ENCODE measurements around the gene CACNG3. TPM values are rescaled to one million over a fixed set of nuclear protein-coding genes. Genes with fewer than 3 reads are reported as not detected.
"Not testable (repeated sequence)": the region's sequence is repeated elsewhere in the genome, so short reads cannot be mapped to it uniquely, and the experiment has no call there.

The CACNG3 gene
- total RNA-seq, 1 donor from 2014 or later, result not detected

DNA sequence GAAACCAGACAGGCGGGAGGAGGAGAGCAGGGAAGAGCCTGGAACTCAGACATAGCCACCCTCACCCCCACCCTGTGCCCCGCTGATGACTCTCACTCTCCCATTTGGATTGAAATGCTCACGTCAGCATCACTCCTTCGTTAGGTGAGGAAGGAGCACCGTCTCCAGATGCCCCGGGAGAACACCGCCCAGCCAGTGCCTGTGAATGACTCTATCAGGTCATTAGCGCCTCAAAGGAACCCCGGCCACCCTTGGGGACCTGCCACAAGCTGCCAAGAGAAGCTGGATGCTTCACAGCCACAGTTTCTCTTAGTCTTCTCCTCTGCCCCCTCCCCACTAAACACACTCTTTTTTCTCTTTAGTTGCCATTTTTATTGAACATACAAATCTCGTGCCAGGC, 66.0 kb downstream of the CACNG3 start:
- no peak for DNase-seq (ENCODE audit: low read depth)
- no peak overlapping the region for H3K4me3 ChIP-seq (ENCODE audit: low read depth, low read length)
- TF ChIP-seq, protein P1, sequence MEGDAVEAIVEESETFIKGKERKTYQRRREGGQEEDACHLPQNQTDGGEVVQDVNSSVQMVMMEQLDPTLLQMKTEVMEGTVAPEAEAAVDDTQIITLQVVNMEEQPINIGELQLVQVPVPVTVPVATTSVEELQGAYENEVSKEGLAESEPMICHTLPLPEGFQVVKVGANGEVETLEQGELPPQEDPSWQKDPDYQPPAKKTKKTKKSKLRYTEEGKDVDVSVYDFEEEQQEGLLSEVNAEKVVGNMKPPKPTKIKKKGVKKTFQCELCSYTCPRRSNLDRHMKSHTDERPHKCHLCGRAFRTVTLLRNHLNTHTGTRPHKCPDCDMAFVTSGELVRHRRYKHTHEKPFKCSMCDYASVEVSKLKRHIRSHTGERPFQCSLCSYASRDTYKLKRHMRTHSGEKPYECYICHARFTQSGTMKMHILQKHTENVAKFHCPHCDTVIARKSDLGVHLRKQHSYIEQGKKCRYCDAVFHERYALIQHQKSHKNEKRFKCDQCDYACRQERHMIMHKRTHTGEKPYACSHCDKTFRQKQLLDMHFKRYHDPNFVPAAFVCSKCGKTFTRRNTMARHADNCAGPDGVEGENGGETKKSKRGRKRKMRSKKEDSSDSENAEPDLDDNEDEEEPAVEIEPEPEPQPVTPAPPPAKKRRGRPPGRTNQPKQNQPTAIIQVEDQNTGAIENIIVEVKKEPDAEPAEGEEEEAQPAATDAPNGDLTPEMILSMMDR (conservative IDR thresholded peaks at IDR 0.05; ENCODE audit: low read depth, low read length), result no peak

DNA sequence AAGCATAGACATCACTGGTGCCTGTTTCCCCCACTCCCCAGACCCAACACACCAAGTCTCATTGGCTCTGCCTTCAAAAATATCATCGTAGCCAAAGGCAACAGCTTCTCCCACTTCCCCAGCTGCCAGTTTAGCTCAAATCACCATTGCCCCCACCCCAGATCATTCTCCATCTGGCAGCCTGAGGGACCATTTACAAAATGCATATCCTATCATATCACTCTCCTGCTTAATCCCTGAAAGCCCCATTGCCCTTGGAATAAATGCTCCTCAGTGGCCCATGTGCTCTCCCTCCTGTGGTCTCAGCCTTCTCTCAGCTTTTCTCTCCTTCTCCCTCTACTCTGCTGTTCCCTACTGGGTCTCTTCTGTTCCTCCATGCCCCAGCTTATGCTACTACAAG, 68.3 kb downstream of the CACNG3 start:
- TF ChIP-seq, protein P1 (conservative IDR thresholded peaks at IDR 0.05; ENCODE audit: low read depth, low read length), result no peak
- no peak for DNase-seq (ENCODE audit: low read depth)
- H3K4me3 ChIP-seq (ENCODE audit: low read depth, low read length), result no peak overlapping the region

DNA sequence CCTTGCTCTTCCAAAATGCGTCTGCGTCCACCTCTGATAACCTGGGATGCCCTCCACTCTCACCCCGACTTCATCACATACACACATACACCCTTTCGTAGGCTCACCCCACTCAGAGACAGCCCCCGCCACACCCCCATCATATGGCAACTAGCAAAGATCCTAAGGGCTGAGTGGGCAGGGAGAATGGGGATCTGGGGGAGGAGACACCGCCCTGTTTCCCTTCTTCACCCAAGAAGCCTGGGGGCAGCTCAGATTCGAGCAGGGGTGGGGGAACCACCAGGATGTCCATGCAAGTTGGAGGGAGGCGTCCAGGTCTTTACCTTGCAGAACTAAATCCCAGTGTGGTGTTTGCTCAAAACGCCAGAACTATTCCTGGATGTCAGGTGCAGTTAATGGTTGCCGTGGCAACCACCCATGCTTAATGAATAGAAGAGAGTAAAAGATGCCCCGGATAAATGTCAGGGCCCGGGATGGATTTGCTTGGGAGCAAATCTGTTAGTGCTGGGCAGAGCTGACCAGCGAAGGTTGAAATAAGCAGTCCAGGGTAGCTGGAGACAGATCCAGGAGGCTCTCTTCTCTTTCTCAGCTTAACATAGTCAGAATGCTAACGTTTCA, 72.8 kb downstream of the CACNG3 start:
- DNase-seq (ENCODE audit: low read depth), result no peak
- H3K4me3 ChIP-seq (ENCODE audit: low read depth, low read length), result no peak overlapping the region
- TF ChIP-seq, protein P1 (conservative IDR thresholded peaks at IDR 0.05; ENCODE audit: low read depth, low read length), result no peak

DNA sequence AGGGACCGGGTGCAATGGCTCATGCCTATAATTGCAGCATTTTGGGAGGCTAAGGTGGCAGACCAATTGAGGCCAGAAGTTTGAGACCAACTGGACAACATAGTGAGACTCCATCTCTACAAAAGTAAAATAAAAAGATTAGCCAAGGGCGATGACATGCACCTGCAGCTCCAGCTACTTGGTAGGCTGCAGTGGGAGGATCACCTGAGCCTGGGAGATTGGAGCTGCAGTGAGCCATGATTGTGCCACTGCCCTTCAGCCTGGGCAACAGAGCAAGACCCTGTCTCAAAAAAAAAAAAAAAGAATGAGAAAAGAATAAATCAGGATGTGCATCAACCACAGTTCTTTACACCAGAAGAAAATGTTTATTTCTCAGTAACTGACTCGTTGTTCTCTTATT, 76.0 kb downstream of the CACNG3 start:
- TF ChIP-seq, protein P1 (conservative IDR thresholded peaks at IDR 0.05; ENCODE audit: low read depth, low read length), result no peak
- H3K4me3 ChIP-seq (ENCODE audit: low read depth, low read length), result no peak overlapping the region
- no peak for DNase-seq (ENCODE audit: low read depth)

DNA sequence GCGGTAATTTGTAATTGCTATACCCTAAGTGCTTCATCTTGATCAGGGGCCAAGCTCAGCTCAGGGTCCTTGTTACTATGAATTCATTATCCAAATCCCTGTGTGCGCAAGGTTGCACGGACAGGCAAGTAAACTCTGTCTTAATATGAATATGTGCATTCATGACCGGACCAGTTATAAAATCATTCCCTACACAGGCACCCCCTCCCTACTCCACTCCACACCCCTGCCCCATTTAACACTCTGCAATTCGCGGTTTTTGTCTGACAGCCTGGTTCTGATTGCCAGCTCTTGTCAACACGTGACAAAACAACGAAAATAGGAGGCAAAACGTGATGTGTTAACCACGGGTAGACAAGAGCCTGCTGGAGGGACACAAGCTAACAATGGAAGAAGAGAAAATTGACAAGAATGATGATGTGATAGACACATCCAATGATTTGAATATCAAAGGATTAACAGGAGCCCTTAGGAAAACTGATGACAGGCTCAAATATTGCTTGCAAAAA, 76.5 kb downstream of the CACNG3 start:
- H3K4me3 ChIP-seq (ENCODE audit: low read depth, low read length), result no peak overlapping the region
- no peak for DNase-seq (ENCODE audit: low read depth)
- TF ChIP-seq, protein P1 (conservative IDR thresholded peaks at IDR 0.05; ENCODE audit: low read depth, low read length), result no peak

DNA sequence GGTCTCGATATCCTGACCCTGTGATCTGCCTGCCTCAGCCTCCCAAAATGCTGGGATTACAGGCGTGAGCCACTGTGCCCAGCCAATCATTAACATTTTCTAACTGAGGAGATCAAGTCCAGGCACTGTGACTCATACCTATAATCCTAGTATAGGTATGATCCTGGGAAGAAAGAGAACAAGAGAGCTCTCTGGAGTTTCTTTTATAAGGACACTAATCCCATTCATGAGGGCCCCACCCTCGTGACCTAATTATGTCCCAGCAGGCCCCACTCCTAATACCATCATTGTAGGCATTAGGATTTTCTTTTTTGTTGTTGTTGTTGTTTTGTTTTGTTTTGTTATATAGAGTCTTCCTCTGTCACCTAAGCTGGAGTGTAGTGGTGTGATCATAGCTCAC, 80.4 kb downstream of the CACNG3 start:
- TF ChIP-seq, protein P1 (conservative IDR thresholded peaks at IDR 0.05; ENCODE audit: low read depth, low read length), result no peak
- no peak for DNase-seq (ENCODE audit: low read depth)
- H3K4me3 ChIP-seq (ENCODE audit: low read depth, low read length), result no peak overlapping the region

DNA sequence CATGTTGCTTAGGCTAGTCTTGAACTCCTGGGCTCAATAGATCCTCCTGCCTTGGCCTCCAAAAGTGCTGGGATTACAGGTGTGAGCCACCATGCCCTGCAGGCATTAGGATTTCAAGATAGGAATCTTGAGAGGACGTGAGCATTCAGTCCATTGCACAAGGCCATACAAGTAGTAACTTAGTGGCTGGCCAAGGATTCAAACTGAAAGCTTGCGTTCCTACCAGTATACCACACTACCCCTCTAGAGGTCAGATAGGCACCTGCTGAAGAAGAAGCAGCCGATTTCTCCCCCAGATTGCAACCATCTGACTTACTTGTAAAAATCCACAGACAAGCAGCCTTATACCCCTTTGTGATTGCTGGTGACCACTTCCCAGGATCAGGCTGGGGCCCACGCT, 80.9 kb downstream of the CACNG3 start:
- TF ChIP-seq, protein P1 (conservative IDR thresholded peaks at IDR 0.05; ENCODE audit: low read depth, low read length), result no peak
- no peak for DNase-seq (ENCODE audit: low read depth)
- no peak overlapping the region for H3K4me3 ChIP-seq (ENCODE audit: low read depth, low read length)

DNA sequence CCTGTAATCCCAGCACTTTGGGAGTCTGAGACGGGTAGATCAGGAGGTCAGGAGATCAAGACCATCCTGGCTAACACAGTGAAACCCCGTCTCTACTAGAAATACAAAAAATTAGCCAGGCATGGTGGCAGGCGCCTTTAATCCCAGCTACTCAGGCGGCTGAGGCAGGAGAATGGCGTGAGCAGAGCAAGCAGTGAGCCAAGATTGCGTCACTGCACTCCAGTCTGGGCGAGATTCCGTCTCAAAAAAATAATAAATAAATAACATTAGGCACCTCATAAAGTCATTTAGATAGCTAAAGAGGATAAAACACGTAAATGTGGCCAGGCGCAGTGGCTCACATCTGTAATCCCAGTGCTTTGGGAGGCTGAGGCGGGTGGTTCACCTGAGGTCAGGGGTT, 87.7 kb downstream of the CACNG3 start:
- H3K4me3 ChIP-seq (ENCODE audit: low read depth, low read length); DNase-seq (ENCODE audit: low read depth): not testable (repeated sequence)

Measured in epithelial cell of proximal tubule (primary cell).